H1 (cell line): ENCODE data around the gene KAZALD1. TPM values are rescaled to one million over a fixed set of nuclear protein-coding genes. Genes with fewer than 3 reads are reported as not detected.

Experiments used
- CTCF ChIA-PET: fragments of 300-600 bp; sonication (Branson Sonifier 250); formaldehyde crosslinking; loops from one replicate; lab custom pipeline; 2021; ENCODE audit not compliant: partially characterized antibody; lab: Charles Lee
- POLR2A ChIA-PET: fragments of 300-600 bp; sonication (Branson Sonifier 250); formaldehyde crosslinking; loops from one replicate; lab custom pipeline; 2021; ENCODE audit warnings: inconsistent platforms; ENCODE audit not compliant: partially characterized antibody; lab: Charles Lee
- DNase-seq, 2 experiments: peaks; one replicate each; pipeline versions ENCODE4 v3.0.0 to v3.0.0-alpha.2; 2010 to 2022; ENCODE audit warnings: low spot score in 2 of 2, low read depth in 1 of 2, mixed read lengths in 1 of 2
- FAIRE-seq: peaks from 2 replicates; lab custom pipeline; 2011; peaks lifted over from hg19 to GRCh38; lab: Jason Lieb, UNC
- H2AFZ ChIP-seq: 2 replicates; pipeline ENCODE4 v1.8.1; 2012; ENCODE audit warnings: low read length, inconsistent platforms
- H2AK5ac ChIP-seq: 2 replicates; pipeline ENCODE4 v1.6.1; 2013; ENCODE audit warnings: low read depth, low read length
- H2BK120ac ChIP-seq: replicated peaks from 2 replicates; pipeline ENCODE3; 2013; ENCODE audit warnings: low read depth, low read length, inconsistent platforms
- H2BK12ac ChIP-seq: 2 replicates; pipeline ENCODE4 v1.6.1; 2013; ENCODE audit warnings: low read depth, low read length
- H2BK15ac ChIP-seq: 2 replicates; pipeline ENCODE4 v1.6.1; 2013; ENCODE audit warnings: low read length
- H2BK20ac ChIP-seq: 2 replicates; pipeline ENCODE4 v1.6.1; 2013; ENCODE audit warnings: low read length
- H2BK5ac ChIP-seq: 2 replicates; pipeline ENCODE4 v1.6.1; 2013; ENCODE audit warnings: low read depth, low read length
- H3K14ac ChIP-seq: 2 replicates; pipeline ENCODE4 v1.6.1; 2013; ENCODE audit warnings: inconsistent platforms; ENCODE audit not compliant: insufficient read length
- H3K18ac ChIP-seq: 2 replicates; pipeline ENCODE4 v1.6.1; 2013; ENCODE audit warnings: low read length; ENCODE audit errors: extremely low read depth
- H3K23ac ChIP-seq: 2 replicates; pipeline ENCODE4 v1.6.1; 2013; ENCODE audit warnings: inconsistent platforms; ENCODE audit not compliant: insufficient read length
- H3K23me2 ChIP-seq: 2 replicates; pipeline ENCODE4 v1.6.1; 2013; ENCODE audit warnings: low read depth, low read length
- H3K27ac ChIP-seq: 2 replicates; pipeline ENCODE4 v1.6.1; 2011; ENCODE audit warnings: low read depth, low read length, inconsistent platforms
- H3K27me3 ChIP-seq, 4 experiments: replicated peaks in 1 of 4; 1 replicate in 1 of 4; 2 replicates in 3 of 4; pipeline versions ENCODE4 v1.6.1 to v1.8.1; 2011 to 2013; ENCODE audit warnings: low read length in 3 of 4, mild to moderate bottlenecking in 3 of 4, inconsistent platforms in 2 of 4, mixed read lengths in 2 of 4, moderate library complexity in 1 of 4; ENCODE audit not compliant: control insufficient read depth in 3 of 4, insufficient read depth in 3 of 4; ENCODE audit errors: extremely low read depth in 1 of 4
- H3K36me3 ChIP-seq, 4 experiments: 2 replicates each; pipeline versions ENCODE4 v1.6.1 to v1.8.1; 2011 to 2013; ENCODE audit warnings: mild to moderate bottlenecking in 4 of 4, low read length in 3 of 4, moderate library complexity in 2 of 4, control low read depth in 1 of 4, inconsistent platforms in 1 of 4; ENCODE audit not compliant: insufficient read depth in 4 of 4, control insufficient read depth in 2 of 4
- H3K4ac ChIP-seq: replicated peaks from 2 replicates; pipeline ENCODE3; 2013; ENCODE audit warnings: low read length, low read depth, mixed read lengths, inconsistent platforms; ENCODE audit not compliant: insufficient read length
- H3K4me1 ChIP-seq, 4 experiments: replicated peaks in 1 of 4; 1 replicate in 1 of 4; 2 replicates in 3 of 4; pipeline versions ENCODE4 v1.6.1 to v1.8.1; 2011 to 2013; ENCODE audit warnings: low read length in 3 of 4, inconsistent platforms in 2 of 4, mixed read lengths in 1 of 4; ENCODE audit not compliant: insufficient read depth in 4 of 4, control insufficient read depth in 3 of 4
- H3K4me2 ChIP-seq, 2 experiments: 2 replicates each; pipeline versions ENCODE4 v1.6.1 to v1.8.1; 2011 to 2013; ENCODE audit warnings: low read depth in 2 of 2, low read length in 2 of 2, control low read depth in 1 of 2, inconsistent platforms in 1 of 2, mild to moderate bottlenecking in 1 of 2; ENCODE audit not compliant: insufficient read depth in 1 of 2
- H3K4me3 ChIP-seq, 4 experiments: fragments of 200-600, 300-600 bp in 1 of 4; sonication (generic), shearing (Covaris generic), sonication (Bioruptor Twin) in 1 of 4; 2 replicates each; pipeline versions ENCODE4 v1.5.1 to v1.8.1; 2011 to 2016; ENCODE audit warnings: low read length in 4 of 4, low read depth in 3 of 4, control low read depth in 2 of 4, inconsistent platforms in 2 of 4, mild to moderate bottlenecking in 2 of 4, mixed read lengths in 1 of 4, moderate library complexity in 1 of 4; ENCODE audit not compliant: insufficient read depth in 2 of 4; ENCODE audit errors: extremely low read depth in 1 of 4
- H3K56ac ChIP-seq: replicated peaks from 2 replicates; pipeline ENCODE3; 2013; ENCODE audit warnings: low read depth, mild to moderate bottlenecking, mixed read lengths, low read length, inconsistent platforms; ENCODE audit not compliant: insufficient read length
- H3K79me1 ChIP-seq: 2 replicates; pipeline ENCODE4 v1.6.1; 2013; ENCODE audit warnings: low read depth, low read length, control low read depth
- H3K79me2 ChIP-seq, 2 experiments: 2 replicates each; pipeline versions ENCODE4 v1.6.1 to v1.8.1; 2012 to 2013; ENCODE audit warnings: low read length in 2 of 2, mild to moderate bottlenecking in 2 of 2, inconsistent platforms in 1 of 2; ENCODE audit not compliant: insufficient read depth in 2 of 2, control insufficient read depth in 1 of 2
- H3K9ac ChIP-seq, 4 experiments: replicated peaks in 1 of 4; 1 replicate in 1 of 4; 2 replicates in 3 of 4; pipeline versions ENCODE4 v1.6.1 to v1.8.1; 2011 to 2013; ENCODE audit warnings: low read depth in 3 of 4, low read length in 3 of 4, control low read depth in 2 of 4, mild to moderate bottlenecking in 2 of 4, moderate library complexity in 2 of 4, inconsistent platforms in 1 of 4; ENCODE audit errors: extremely low read depth in 1 of 4
- H3K9me3 ChIP-seq, 2 experiments: 2 replicates each; pipeline versions ENCODE4 v1.6.1 to v1.8.1; 2012 to 2013; ENCODE audit warnings: mild to moderate bottlenecking in 2 of 2, moderate library complexity in 2 of 2, control low read depth in 1 of 2, inconsistent platforms in 1 of 2, low read depth in 1 of 2, low read length in 1 of 2, mixed read lengths in 1 of 2; ENCODE audit not compliant: insufficient read depth in 2 of 2
- H4K20me1 ChIP-seq, 2 experiments: replicated peaks in 1 of 2; 2 replicates each; pipeline versions ENCODE3 to v1.8.1; 2011 to 2013; ENCODE audit warnings: inconsistent platforms in 2 of 2, low read length in 2 of 2, mild to moderate bottlenecking in 1 of 2; ENCODE audit not compliant: insufficient read depth in 2 of 2, control insufficient read depth in 1 of 2
- H4K5ac ChIP-seq: 2 replicates; pipeline ENCODE4 v1.6.1; 2013; ENCODE audit warnings: low read length, low read depth, mixed read lengths, inconsistent platforms; ENCODE audit not compliant: insufficient read length
- H4K8ac ChIP-seq: 2 replicates; pipeline ENCODE4 v1.8.0; 2013; ENCODE audit warnings: mild to moderate bottlenecking, moderate library complexity, low read length, inconsistent platforms; ENCODE audit not compliant: insufficient read depth; ENCODE audit errors: extremely low read depth
- H4K91ac ChIP-seq: replicated peaks from 2 replicates; pipeline ENCODE3; 2013; ENCODE audit warnings: low read length, mixed read lengths, inconsistent platforms; ENCODE audit not compliant: insufficient read length
- ASH2L ChIP-seq: fragments of 200-600, 300-600 bp; sonication (generic); IDR thresholded peaks from one replicate; pipeline ENCODE4 v1.7.1; 2017; ENCODE audit warnings: low read length
- BACH1 ChIP-seq: IDR thresholded peaks from 2 replicates; pipeline ENCODE4 v1.6.1; 2012; ENCODE audit warnings: low read length, improper control_type of control experiment
- BRCA1 ChIP-seq: IDR thresholded peaks from 2 replicates; pipeline ENCODE4 v1.6.1; 2012; ENCODE audit warnings: low read depth, low read length, improper control_type of control experiment
- E2F6 ChIP-seq: IDR thresholded peaks from 2 replicates; pipeline ENCODE4 v1.6.1; 2012; ENCODE audit warnings: inconsistent platforms
- EGR1 ChIP-seq: IDR thresholded peaks from 2 replicates; pipeline ENCODE4 v1.6.1; 2011; ENCODE audit warnings: low read depth, low read length, borderline replicate concordance
- KDM1A ChIP-seq: fragments of 200-600, 300-600 bp; sonication (generic); IDR thresholded peaks from 2 replicates; pipeline ENCODE4 v1.7.1; 2016; ENCODE audit warnings: mild to moderate bottlenecking, low read length, borderline replicate concordance
- POLR2A ChIP-seq, 2 experiments: IDR thresholded peaks; 1 replicate in 1 of 2; 2 replicates in 1 of 2; pipeline ENCODE4 v1.6.1; 2011; ENCODE audit warnings: low read depth in 2 of 2, low read length in 2 of 2, mild to moderate bottlenecking in 2 of 2; ENCODE audit errors: control extremely low read depth in 1 of 2
- POLR2AphosphoS5 ChIP-seq: IDR thresholded peaks from 2 replicates; pipeline ENCODE4 v1.6.1; 2011; ENCODE audit warnings: low read depth, low read length
- RFX5 ChIP-seq: IDR thresholded peaks from 2 replicates; pipeline ENCODE4 v1.6.1; 2011; ENCODE audit warnings: low read depth, low read length, improper control_type of control experiment, borderline replicate concordance
- RXRA ChIP-seq: IDR thresholded peaks from 2 replicates; pipeline ENCODE4 v1.6.1; 2011; ENCODE audit warnings: low read depth, mild to moderate bottlenecking, low read length, moderate library complexity; ENCODE audit not compliant: insufficient read depth
- SIX5 ChIP-seq: IDR thresholded peaks from 2 replicates; pipeline ENCODE4 v1.6.1; 2011; ENCODE audit warnings: mild to moderate bottlenecking, low read depth, low read length
- SP1 ChIP-seq: IDR thresholded peaks from 2 replicates; pipeline ENCODE4 v1.6.1; 2011; ENCODE audit warnings: low read depth, low read length
- TAF1 ChIP-seq: IDR thresholded peaks from 2 replicates; pipeline ENCODE4 v1.6.1; 2011; ENCODE audit warnings: mild to moderate bottlenecking, low read depth, low read length
- WGBS, 2 experiments: shearing (Covaris generic) in 1 of 2; methylation state at CpG; one replicate each; pipeline versions ENCODE4 v1.1.6 to v1.1.7; 2013 to 2015; ENCODE audit warnings: low lambda C conversion rate in 2 of 2, mixed read lengths in 2 of 2, inconsistent platforms in 1 of 2, low coverage in 1 of 2, missing lambda C conversion rate in 1 of 2; ENCODE audit not compliant: insufficient replicate concordance in 2 of 2, insufficient coverage in 1 of 2, insufficient read length in 1 of 2; ENCODE audit errors: extremely low coverage in 1 of 2, missing lambda C conversion rate in 1 of 2; 5-methylcytosine and 5-hydroxymethylcytosine counted together
- polyA plus RNA-seq, 7 experiments: library from polyadenylated mRNA; depleted of rRNA in 3 of 7; stranded (reverse) in 5 of 7; unstranded in 2 of 7; fragments of >200 nt in 5 of 7; fragments of 200-250 nt in 2 of 7; gene quantifications; 1 replicate in 5 of 7; 2 replicates in 1 of 7; 4 replicates in 1 of 7; pipeline versions ENCODE4 v1.2.1 to v1.2.3, GENCODE V29; 2011 to 2013; ENCODE audit warnings: missing spikeins in 2 of 7, mixed read lengths in 2 of 7
- total RNA-seq: library from RNA; stranded (reverse); fragmentation: NEBNext Ultra II Directional; extraction: Animal tissue kit (Norgen Biotek cat#: 25700); gene quantifications from 2 replicates; pipeline ENCODE4 v1.2.1, GENCODE V29; 2021

The KAZALD1 gene
- total and polyA plus RNA-seq, 2 of the 8 experiments (the other 6 are each of a cell fraction or from before 2014, with no cell fraction given): 0.65 to 1.9 TPM

GRCh38 chr10:101107771-101108170 is 46.0 kb downstream of the KAZALD1 start:
- Histone ChIP-seq H2BK20ac (no peak overlapping the region), H3K56ac (no peak overlapping the region), H3K4me2 (no peak overlapping the region), H3K4ac (no peak overlapping the region), H4K8ac (no peak overlapping the region; the same call in 1 of the 2 replicates), H3K14ac (no peak overlapping the region), H3K23me2 (no peaks in the 10 kb centered on the region), H3K4me3 (no peak overlapping the region), H3K79me1 (no peaks in the 10 kb centered on the region), H3K18ac (no peak overlapping the region), H2AK5ac (no peak overlapping the region), H4K91ac (no peak overlapping the region), H2BK12ac (no peak overlapping the region), H3K23ac (no peak overlapping the region), H3K36me3 (no peaks in the 10 kb centered on the region), H4K5ac (no peak overlapping the region), H3K9me3 (no peaks in the 10 kb centered on the region), H2BK120ac (no peak overlapping the region), H3K4me1 (peaks cover 0 to 10% (median 4%) of the 10 kb centered on the region in 4 experiments; a peak in 5 of 7 replicates), H2BK15ac (no peak overlapping the region), H2BK5ac (no peak overlapping the region), H3K27ac (no peak overlapping the region), H3K27me3 (peaks cover 0 to 3% (median 0%) of the 10 kb centered on the region in 4 experiments; a peak in 1 of 7 replicates), H3K79me2 (no peaks in the 10 kb centered on the region), H3K9ac (no peak overlapping the region), H4K20me1 (peaks cover 0 to 1% of the 10 kb centered on the region in 2 experiments), H2AFZ (no peak overlapping the region)
- CTCF ChIA-PET: interaction anchor here (0.6 to 22.2 kb wide), 9 partner anchors 9 to 729 kb away, joined by 3 to 323 read pairs (median 8); no protein-coding TSS in a partner anchor
- POLR2A ChIA-PET: interaction anchor here (0.9 kb wide), 1 partner anchor 10 kb away, joined by 3 read pairs; no protein-coding TSS in a partner anchor
- FAIRE-seq (no peak), DNase-seq (no peak)
- no peak for TF ChIP-seq E2F6
- no peak for TF ChIP-seq BACH1
- TF ChIP-seq POLR2AphosphoS5: no peak
- no peak for TF ChIP-seq BRCA1
- no peak for TF ChIP-seq POLR2A (IDR thresholded peaks at IDR 0.05; ENCODE audit: control extremely low read depth in 1 of 2, low read depth in 2 of 2, low read length in 2 of 2)
- TF ChIP-seq RFX5: no peak
- no peak for TF ChIP-seq SP1
- TF ChIP-seq TAF1: no peak
- TF ChIP-seq EGR1: no peak
- TF ChIP-seq SIX5: no peak
- TF ChIP-seq ASH2L: no peak
- TF ChIP-seq RXRA: no peak
- TF ChIP-seq KDM1A: no peak
- WGBS, 2 experiments: 91% methylated on average over 5 of the region's 5 CpGs; no CpG with 5 or more reads in 1 of the 2 experiments
